ENCODE measurements around the gene IL11.

DNA sequence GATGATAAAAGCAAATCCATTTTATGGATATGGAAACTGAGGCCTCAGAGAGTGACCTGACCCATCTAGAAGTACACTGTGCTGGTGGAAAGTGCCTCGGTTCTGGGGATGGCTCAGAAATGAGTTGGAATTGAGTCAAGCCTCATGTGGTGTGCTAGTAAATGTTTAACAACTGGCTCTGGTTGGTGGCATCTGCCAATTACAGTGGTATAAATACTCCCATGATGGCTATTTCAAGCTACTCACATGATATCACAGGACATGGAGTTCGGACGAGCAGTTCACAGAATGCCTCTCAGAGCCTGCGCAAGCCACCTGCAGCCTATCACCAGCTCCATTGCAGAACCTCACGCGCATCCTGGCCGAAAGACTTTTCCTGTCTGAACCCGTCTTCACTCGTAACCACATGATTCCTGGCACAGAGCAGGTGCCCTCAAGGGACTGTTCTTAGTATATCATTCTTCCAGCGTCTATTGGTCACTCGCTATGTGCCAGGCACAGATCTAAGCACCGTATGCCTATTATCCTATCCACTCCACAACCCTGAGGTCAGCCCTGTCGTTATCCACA is 54.2 kb downstream of the IL11 start:
- TF ChIP-seq, protein P1, sequence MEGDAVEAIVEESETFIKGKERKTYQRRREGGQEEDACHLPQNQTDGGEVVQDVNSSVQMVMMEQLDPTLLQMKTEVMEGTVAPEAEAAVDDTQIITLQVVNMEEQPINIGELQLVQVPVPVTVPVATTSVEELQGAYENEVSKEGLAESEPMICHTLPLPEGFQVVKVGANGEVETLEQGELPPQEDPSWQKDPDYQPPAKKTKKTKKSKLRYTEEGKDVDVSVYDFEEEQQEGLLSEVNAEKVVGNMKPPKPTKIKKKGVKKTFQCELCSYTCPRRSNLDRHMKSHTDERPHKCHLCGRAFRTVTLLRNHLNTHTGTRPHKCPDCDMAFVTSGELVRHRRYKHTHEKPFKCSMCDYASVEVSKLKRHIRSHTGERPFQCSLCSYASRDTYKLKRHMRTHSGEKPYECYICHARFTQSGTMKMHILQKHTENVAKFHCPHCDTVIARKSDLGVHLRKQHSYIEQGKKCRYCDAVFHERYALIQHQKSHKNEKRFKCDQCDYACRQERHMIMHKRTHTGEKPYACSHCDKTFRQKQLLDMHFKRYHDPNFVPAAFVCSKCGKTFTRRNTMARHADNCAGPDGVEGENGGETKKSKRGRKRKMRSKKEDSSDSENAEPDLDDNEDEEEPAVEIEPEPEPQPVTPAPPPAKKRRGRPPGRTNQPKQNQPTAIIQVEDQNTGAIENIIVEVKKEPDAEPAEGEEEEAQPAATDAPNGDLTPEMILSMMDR (IDR thresholded peaks at IDR 0.05 in 8 of 11, conservative IDR thresholded peaks at IDR 0.05 in 3 of 11): no peak
- no peak for TF ChIP-seq POLR2A (IDR thresholded peaks at IDR 0.05)
- no peak for TF ChIP-seq POLR2AphosphoS5 (IDR thresholded peaks at IDR 0.05)
